HG03097 (cell line): ENCODE measurements around the gene ITM2B.

Source experiments
- ATAC-seq: cut with Tn5 transposase; IDR thresholded peaks from one replicate; pipeline ENCODE4 v1.9.1; 2021; ENCODE audit not compliant: unreplicated experiment, low FRiP score

The ITM2B gene

GRCh38 chr13:48299591-48299990 is 66.6 kb downstream of the ITM2B start:
- ATAC-seq: no peak

GRCh38 chr13:48302871-48303358 is 69.9 kb downstream of the ITM2B start:
- ATAC-seq: no peak

GRCh38 chr13:48303359-48304142 is 70.5 kb downstream of the ITM2B start, which contains the start of gene RB1:
Gene RB1 (plus strand): TSS chr13:48303751. CDS start chr13:48303913, 162 bp downstream.
- peak; percentile 66 for ATAC-seq

GRCh38 chr13:48304143-48304876 is 71.3 kb downstream of the ITM2B start:
- ATAC-seq: peak; percentile 61

- no peak for ATAC-seq
Measured at GRCh38 chr13:48311223-48311622, 78.2 kb downstream of the ITM2B start.

GRCh38 chr13:48315969-48316650 is 83.1 kb downstream of the ITM2B start:
- ATAC-seq: no peak

GRCh38 chr13:48316826-48317510 is 84.0 kb downstream of the ITM2B start:
- no peak for ATAC-seq

GRCh38 chr13:48317511-48318376 is 84.7 kb downstream of the ITM2B start:
- no peak for ATAC-seq

- ATAC-seq: no peak
Measured at GRCh38 chr13:48318377-48318811, 85.4 kb downstream of the ITM2B start.

GRCh38 chr13:48318821-48319511 is 86.0 kb downstream of the ITM2B start:
- no peak for ATAC-seq
